Lower lobe of right lung (tissue), 2 donors: Measurements from ENCODE around the gene RABGGTA. TPM values are rescaled to one million over a fixed set of nuclear protein-coding genes. Genes with fewer than 3 reads are reported as not detected.
A peak's percentile ranks its signal among the peaks of the same experiment; 100 is the strongest.

Experiments used
- ATAC-seq, 2 donors: fragments of 200-7000 bp; cut with Tn5 transposase; one replicate each; pipeline ENCODE4 v1.9.1; 2020 to 2022; ENCODE audit warnings: mild to moderate bottlenecking in 2 of 2, moderate library complexity in 2 of 2
- DNase-seq: peaks from one replicate; pipeline ENCODE4 v3.0.0-alpha.2; 2020
- H3K27ac ChIP-seq: fragments of 200-600 bp; one replicate; pipeline ENCODE4 v1.8.0; 2022
- H3K27me3 ChIP-seq: fragments of 200-600 bp; one replicate; pipeline ENCODE4 v1.8.0; 2022; ENCODE audit warnings: low read depth
- H3K36me3 ChIP-seq: fragments of 200-600 bp; one replicate; pipeline ENCODE4 v1.8.0; 2022; ENCODE audit warnings: mild to moderate bottlenecking
- H3K4me1 ChIP-seq: fragments of 200-600 bp; one replicate; pipeline ENCODE4 v1.8.0; 2022
- H3K4me3 ChIP-seq: fragments of 200-600 bp; one replicate; pipeline ENCODE4 v1.8.0; 2022; ENCODE audit warnings: mild to moderate bottlenecking
- H3K9me3 ChIP-seq: fragments of 200-600 bp; one replicate; pipeline ENCODE4 v1.8.0; 2022
- intact Hi-C: fragments of 100-400 bp; cut with DNase I; formaldehyde crosslinking; loops from one replicate; pipeline ENCODE4 v1.11.0; 2022
- total RNA-seq: library from RNA; stranded (reverse); fragmentation: NEBNext Ultra II Directional; extraction: Animal tissue kit (Norgen Biotek cat#: 25700); gene quantifications from one replicate; pipeline ENCODE4 v1.2.1, GENCODE V29; 2021
- TF ChIP-seq, protein P1 (sequence below): fragments of 200-600 bp; IDR thresholded peaks from one replicate; pipeline ENCODE4 v1.8.0; 2022; ENCODE audit warnings: antibody characterized with exemption, mild to moderate bottlenecking
- donor health status: DM: no; HTN: yes; CAD: no; lungs with severe emphysema.

RABGGTA gene
- total RNA-seq, 1 donor from 2014 or later, result 50.4 TPM

DNA sequence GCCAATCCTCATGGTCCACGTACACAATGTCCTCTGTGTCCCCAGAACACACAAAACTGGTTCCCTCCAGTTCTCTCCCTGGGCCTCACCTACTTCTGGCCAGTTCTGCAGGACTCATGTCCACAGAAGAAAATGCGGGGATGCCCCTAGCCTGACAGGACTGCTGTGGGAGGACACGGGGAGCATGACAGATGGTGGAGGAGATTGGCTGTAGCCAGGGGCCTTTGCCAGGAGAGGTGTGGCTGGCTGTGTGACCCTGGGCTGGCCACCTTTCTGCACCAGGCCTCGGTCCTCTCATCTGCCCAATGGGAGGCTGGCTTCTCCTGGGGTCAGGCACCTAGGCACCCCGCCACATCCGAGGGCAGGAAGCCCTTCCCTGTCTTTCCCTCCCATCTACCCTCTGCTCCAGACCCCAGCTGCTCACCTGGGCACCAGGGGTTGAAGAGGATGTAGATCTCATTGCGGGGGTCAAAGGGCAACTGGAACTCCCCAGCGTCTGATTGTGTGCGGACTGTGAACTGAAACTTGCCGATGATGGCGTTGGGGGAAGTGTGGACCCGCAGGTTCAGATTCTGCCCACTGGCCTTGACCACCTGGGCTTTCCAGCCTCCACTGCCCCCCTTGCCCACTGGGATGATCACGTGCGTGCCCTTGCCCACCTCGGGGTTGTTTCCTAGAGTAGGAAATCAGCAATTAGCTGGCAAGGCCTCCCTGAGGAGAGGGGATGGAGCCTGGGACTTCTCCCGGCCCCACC is 11.2 kb downstream of the RABGGTA start:
- no peaks in the 10 kb centered on the region for H3K27me3 ChIP-seq
- TF ChIP-seq, protein P1, sequence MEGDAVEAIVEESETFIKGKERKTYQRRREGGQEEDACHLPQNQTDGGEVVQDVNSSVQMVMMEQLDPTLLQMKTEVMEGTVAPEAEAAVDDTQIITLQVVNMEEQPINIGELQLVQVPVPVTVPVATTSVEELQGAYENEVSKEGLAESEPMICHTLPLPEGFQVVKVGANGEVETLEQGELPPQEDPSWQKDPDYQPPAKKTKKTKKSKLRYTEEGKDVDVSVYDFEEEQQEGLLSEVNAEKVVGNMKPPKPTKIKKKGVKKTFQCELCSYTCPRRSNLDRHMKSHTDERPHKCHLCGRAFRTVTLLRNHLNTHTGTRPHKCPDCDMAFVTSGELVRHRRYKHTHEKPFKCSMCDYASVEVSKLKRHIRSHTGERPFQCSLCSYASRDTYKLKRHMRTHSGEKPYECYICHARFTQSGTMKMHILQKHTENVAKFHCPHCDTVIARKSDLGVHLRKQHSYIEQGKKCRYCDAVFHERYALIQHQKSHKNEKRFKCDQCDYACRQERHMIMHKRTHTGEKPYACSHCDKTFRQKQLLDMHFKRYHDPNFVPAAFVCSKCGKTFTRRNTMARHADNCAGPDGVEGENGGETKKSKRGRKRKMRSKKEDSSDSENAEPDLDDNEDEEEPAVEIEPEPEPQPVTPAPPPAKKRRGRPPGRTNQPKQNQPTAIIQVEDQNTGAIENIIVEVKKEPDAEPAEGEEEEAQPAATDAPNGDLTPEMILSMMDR, result no peak
- no peak overlapping the region for H3K27ac ChIP-seq
- H3K4me1 ChIP-seq, result peaks cover 12% of the 10 kb centered on the region
- no peaks in the 10 kb centered on the region for H3K9me3 ChIP-seq
- intact Hi-C loops, result no loop called here
- peaks cover 18% of the 10 kb centered on the region for H3K36me3 ChIP-seq
- peak; percentile 31 for DNase-seq
- H3K4me3 ChIP-seq, result no peak overlapping the region
- ATAC-seq, result peak; percentile 22 to 51

DNA sequence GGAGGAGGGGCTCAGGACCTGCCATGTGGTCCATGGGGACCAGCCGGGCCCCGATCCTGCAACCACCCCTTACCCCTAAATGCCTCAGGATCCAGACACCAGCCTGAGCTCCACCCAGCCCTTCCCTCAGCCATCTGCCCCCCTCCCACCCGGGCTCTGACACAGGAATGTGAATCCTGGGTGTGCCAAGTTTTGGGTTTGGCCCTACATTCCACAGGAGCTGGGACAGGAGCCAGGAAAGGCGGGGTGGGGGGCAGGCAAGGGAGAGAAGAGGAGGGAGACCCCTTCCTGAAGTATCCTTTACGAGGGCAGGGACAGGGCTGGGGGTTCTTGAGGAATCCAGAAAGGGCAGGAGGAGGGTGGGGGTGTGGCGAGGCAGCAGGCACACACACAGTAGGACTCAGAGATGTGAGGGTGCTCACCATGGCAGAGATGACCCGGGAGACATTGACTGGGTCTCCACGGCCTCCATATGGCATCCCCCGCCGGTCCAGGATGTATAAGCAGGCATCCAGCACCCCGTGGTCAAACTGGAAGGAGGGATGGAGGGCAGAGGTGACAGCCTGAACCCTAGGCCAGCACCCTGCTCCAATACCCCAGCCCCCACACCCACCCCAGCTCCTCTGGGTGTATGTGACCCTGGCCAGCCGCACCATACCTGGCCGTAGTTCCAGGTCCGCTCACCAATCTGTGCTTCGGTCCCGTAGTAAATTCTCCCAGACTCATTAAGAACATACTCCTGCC is 11.9 kb downstream of the RABGGTA start:
- intact Hi-C loops, result no loop called here
- no peaks in the 10 kb centered on the region for H3K9me3 ChIP-seq
- peaks cover 12% of the 10 kb centered on the region for H3K4me1 ChIP-seq
- H3K4me3 ChIP-seq, result no peak overlapping the region
- peak; percentile 77 to 79 for ATAC-seq
- no peaks in the 10 kb centered on the region for H3K27me3 ChIP-seq
- peak; percentile 80 for DNase-seq
- H3K27ac ChIP-seq, result peak overlapping the region; percentile 58
- TF ChIP-seq, protein P1, result no peak
- peaks cover 22% of the 10 kb centered on the region for H3K36me3 ChIP-seq

DNA sequence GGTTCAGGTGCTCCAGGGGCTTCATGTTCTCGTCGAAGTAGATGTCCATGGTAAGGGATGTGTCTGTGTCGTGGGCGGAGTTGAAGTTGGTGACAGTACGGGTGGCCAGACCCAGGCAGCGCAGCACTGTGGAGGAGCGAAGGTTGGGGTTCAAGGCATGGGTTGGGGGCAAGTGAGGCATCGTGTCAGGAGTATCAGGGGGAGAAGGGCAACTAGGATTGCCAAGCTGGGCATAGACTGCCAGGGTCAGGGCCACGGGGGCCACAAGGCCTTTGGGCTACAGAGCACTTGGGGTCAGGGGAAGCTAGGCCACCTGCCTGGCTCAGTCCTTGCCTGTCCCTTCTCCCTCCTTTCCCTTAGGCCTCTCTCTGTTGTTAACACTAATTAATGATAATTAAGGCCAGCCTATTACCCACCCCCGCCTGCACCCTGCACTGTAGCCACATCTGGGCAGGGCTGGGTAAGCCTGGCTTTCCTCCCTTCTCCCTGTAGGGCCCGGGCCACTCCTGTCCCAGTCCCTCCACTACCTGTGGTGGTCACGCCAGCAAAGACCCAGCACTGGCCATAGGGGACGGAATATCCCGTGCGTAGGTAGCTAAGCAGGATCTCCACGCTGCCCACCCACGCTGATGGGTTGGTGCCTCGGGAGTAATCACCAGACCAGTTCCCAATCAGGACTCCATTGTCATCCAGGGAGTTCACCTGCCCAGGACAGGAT is 12.7 kb downstream of the RABGGTA start:
- intact Hi-C loops, result no loop called here
- Histone ChIP-seq H3K27me3 (no peaks in the 10 kb centered on the region), H3K27ac (peak overlapping the region; percentile 58), H3K4me1 (peaks cover 12% of the 10 kb centered on the region), H3K9me3 (no peaks in the 10 kb centered on the region), H3K36me3 (peaks cover 17% of the 10 kb centered on the region), H3K4me3 (no peak overlapping the region)
- DNase-seq, result no peak
- peak in 1 of 2 donors; percentile 1 for ATAC-seq
- TF ChIP-seq, protein P1, result no peak

DNA sequence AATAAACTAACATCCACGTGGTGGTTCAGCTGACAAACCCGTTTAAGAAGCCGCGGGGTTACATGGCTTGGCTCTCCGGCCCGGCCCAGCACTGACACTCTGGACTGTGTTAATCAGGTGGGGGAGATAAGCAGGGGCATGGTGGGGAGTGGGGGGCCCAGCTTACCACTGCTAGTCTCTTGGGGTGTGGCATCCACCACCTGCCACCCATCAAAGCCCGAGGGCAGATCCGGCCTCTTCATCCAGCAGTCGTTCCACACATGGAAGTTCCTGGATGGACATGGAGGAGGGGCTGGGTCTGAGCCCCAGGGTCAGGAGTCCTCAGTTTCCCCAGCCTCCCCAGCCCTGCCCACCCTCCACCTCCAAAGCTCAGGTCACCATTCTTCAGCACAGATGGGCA is 13.3 kb downstream of the RABGGTA start:
- peaks cover 13% of the 10 kb centered on the region for H3K36me3 ChIP-seq
- peak overlapping the region; percentile 58 for H3K27ac ChIP-seq
- DNase-seq (peak; percentile 38), ATAC-seq (no peak)
- no peaks in the 10 kb centered on the region for H3K9me3 ChIP-seq
- no peaks in the 10 kb centered on the region for H3K27me3 ChIP-seq
- intact Hi-C loops, result no loop called here
- peaks cover 12% of the 10 kb centered on the region for H3K4me1 ChIP-seq
- H3K4me3 ChIP-seq, result no peak overlapping the region
- TF ChIP-seq, protein P1, result no peak

DNA sequence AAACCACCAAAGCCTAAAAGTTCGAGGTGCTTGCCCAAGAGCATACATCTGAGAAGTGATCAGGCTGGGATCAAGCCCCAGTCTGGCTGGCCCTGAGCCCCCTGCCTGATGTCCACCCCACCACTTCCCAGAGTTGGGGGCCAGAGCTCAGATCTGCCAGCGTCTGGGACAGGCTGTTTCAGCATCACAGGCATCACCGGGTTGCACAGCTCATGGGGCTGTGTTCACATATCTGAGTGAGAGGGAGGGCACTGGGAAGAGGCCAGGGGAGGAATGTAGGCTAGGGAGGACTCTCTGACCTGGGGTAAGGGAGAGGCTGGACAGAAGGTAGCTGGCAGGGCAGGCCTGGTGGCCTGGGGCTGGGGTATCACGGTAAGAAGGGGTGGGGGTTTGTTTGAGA is 14.4 kb downstream of the RABGGTA start:
- DNase-seq (peak; percentile 34), ATAC-seq (peak in 1 of 2 donors; percentile 25)
- no peak overlapping the region for H3K27ac ChIP-seq
- peaks cover 12% of the 10 kb centered on the region for H3K4me1 ChIP-seq
- peaks cover 13% of the 10 kb centered on the region for H3K36me3 ChIP-seq
- H3K27me3 ChIP-seq, result no peaks in the 10 kb centered on the region
- TF ChIP-seq, protein P1, result no peak
- no peak overlapping the region for H3K4me3 ChIP-seq
- intact Hi-C loops, result no loop called here
- no peaks in the 10 kb centered on the region for H3K9me3 ChIP-seq
